ENCODE results near the gene STUB1. TPM values are rescaled to one million over a fixed set of nuclear protein-coding genes. Genes with fewer than 3 reads are reported as not detected.

STUB1 gene
- total RNA-seq, 2 experiments from 2014 or later = 57.1 to 61.7 TPM

DNA sequence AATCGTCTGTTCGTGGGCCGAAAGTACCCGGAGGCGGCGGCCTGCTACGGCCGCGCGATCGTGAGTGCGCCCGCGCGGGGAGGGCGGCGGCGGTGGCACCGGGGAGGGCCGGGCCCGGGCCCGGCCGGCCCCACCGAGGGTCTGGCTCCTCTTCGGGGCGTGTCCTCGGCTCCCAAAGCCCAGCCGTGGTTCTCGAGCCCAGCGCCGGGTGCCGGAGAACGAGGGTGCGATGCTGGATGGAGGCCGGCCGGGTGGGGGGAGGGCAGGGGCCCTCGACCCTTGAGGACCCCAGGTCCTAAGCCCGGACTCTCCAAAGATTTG lies 375 bp downstream of the STUB1 start:
- intact Hi-C loops (cut with micrococcal nuclease) = no loop called here
- CTCF ChIA-PET = interaction anchor here (1.0 to 1.7 kb wide), 4 partner anchors 13 to 105 kb away, joined by 3 to 6 read pairs (median 4); partner anchors contain the start of gene RHOT2

DNA sequence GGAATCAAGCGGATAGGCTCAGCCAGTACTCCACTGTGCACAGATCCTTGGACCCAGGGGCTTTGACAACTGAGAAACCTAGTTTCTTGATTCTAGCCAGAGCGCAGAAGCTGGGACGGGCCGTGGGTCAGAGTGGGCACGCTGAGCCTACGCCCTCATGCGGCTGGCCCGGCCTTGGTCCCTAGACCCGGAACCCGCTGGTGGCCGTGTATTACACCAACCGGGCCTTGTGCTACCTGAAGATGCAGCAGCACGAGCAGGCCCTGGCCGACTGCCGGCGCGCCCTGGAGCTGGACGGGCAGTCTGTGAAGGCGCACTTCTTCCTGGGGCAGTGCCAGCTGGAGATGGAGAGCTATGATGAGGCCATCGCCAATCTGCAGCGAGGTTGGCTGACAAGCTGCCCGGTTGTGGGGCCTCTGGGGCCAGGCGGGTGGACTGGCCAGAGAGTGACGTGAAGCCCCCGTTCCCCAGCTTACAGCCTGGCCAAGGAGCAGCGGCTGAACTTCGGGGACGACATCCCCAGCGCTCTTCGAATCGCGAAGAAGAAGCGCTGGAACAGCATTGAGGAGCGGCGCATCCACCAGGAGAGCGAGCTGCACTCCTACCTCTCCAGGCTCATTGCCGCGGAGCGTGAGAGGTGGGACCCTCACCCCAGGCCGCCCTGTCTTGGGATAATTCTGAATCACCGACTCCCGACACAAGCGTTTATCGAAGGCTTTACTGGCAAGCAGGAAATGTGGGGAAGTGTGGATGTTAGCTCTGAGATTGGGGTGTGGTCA lies 946 bp downstream of the STUB1 start:
- POLR2A ChIA-PET = interaction anchor here (0.6 to 2.7 kb wide), 13 partner anchors 8 to 624 kb away, joined by 3 to 16 read pairs (median 4); partner anchors contain the start of genes METTL26, RHOT2, WDR24 and WDR90
- intact Hi-C loops (cut with micrococcal nuclease) = no loop called here
- peak overlapping the region; percentile 34 for H3K27ac Mint-ChIP-seq
- CTCF ChIA-PET = interaction anchor here (1.0 to 1.7 kb wide), 5 partner anchors 13 to 105 kb away, joined by 3 to 7 read pairs (median 5); partner anchors contain the start of gene RHOT2
- ATAC-seq (no peak), DNase-seq (no peak)
- H3K36me3 Mint-ChIP-seq (ENCODE audit: low read depth) = peaks cover 23% of the 10 kb centered on the region
- H3K9me3 Mint-ChIP-seq = no peaks in the 10 kb centered on the region
- H3K4me1 Mint-ChIP-seq (ENCODE audit: low read depth) = peaks cover 45% of the 10 kb centered on the region
- peak overlapping the region; percentile 83 for H3K4me3 Mint-ChIP-seq
- peaks cover 3% of the 10 kb centered on the region for H3K27me3 Mint-ChIP-seq
- TF ChIP-seq, protein P1, sequence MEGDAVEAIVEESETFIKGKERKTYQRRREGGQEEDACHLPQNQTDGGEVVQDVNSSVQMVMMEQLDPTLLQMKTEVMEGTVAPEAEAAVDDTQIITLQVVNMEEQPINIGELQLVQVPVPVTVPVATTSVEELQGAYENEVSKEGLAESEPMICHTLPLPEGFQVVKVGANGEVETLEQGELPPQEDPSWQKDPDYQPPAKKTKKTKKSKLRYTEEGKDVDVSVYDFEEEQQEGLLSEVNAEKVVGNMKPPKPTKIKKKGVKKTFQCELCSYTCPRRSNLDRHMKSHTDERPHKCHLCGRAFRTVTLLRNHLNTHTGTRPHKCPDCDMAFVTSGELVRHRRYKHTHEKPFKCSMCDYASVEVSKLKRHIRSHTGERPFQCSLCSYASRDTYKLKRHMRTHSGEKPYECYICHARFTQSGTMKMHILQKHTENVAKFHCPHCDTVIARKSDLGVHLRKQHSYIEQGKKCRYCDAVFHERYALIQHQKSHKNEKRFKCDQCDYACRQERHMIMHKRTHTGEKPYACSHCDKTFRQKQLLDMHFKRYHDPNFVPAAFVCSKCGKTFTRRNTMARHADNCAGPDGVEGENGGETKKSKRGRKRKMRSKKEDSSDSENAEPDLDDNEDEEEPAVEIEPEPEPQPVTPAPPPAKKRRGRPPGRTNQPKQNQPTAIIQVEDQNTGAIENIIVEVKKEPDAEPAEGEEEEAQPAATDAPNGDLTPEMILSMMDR (IDR thresholded peaks at IDR 0.05) = no peak

More for the DNA sequence above, 375 bp downstream of the STUB1 start:
- no peak for ATAC-seq
- peak overlapping the region; percentile 83 for H3K4me3 Mint-ChIP-seq
- peaks cover 20% of the 10 kb centered on the region for H3K36me3 Mint-ChIP-seq (ENCODE audit: low read depth)
- H3K4me1 Mint-ChIP-seq (ENCODE audit: low read depth) = peaks cover 40% of the 10 kb centered on the region
- POLR2A ChIA-PET = interaction anchor here (0.6 to 2.7 kb wide), 9 partner anchors 9 to 625 kb away, joined by 3 to 16 read pairs (median 5); partner anchors contain the start of genes METTL26, RHOT2, WDR24 and WDR90
- peaks cover 3% of the 10 kb centered on the region for H3K27me3 Mint-ChIP-seq
- no peaks in the 10 kb centered on the region for H3K9me3 Mint-ChIP-seq
- DNase-seq = no peak
- TF ChIP-seq, protein P1 (IDR thresholded peaks at IDR 0.05) = no peak
- no peak overlapping the region for H3K27ac Mint-ChIP-seq

DNA sequence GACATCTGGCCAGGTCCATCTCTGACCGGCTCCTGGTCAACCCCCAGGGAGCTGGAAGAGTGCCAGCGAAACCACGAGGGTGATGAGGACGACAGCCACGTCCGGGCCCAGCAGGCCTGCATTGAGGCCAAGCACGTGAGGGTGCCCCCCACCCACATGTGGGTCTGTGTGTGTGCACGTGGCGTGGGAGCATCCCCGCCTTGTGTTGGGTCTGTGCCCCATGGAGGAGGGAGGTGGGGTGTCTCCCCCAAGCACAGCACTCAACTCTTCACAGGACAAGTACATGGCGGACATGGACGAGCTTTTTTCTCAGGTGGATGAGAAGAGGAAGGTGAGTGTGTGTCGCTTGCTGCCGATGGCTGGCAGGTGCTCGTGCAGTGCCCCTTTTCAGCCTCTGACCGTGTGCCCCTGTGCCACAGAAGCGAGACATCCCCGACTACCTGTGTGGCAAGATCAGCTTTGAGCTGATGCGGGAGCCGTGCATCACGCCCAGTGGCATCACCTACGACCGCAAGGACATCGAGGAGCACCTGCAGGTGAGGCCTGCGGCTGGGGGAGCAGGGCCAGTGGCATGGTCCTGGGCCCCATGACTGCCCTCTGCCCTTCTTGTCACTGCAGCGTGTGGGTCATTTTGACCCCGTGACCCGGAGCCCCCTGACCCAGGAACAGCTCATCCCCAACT lies 1.7 kb downstream of the STUB1 start:
- Mint-ChIP-seq H3K9me3 (no peaks in the 10 kb centered on the region), H3K27me3 (no peaks in the 10 kb centered on the region), H3K4me3 (peak overlapping the region; percentile 83), H3K36me3 (ENCODE audit: low read depth) (peaks cover 26% of the 10 kb centered on the region), H3K27ac (peak overlapping the region; percentile 38), H3K4me1 (ENCODE audit: low read depth) (peaks cover 47% of the 10 kb centered on the region)
- DNase-seq (no peak), ATAC-seq (no peak)
- TF ChIP-seq, protein P1 (IDR thresholded peaks at IDR 0.05) = no peak
- intact Hi-C loops (cut with micrococcal nuclease) = no loop called here
- ChIA-PET CTCF (interaction anchor here (1.0 to 1.7 kb wide), 4 partner anchors 14 to 104 kb away, joined by 3 to 7 read pairs (median 6); partner anchors contain the start of gene RHOT2), POLR2A (interaction anchor here (0.6 to 2.7 kb wide), 9 partner anchors 8 to 46 kb away, joined by 3 to 11 read pairs (median 4); partner anchors contain the start of genes METTL26, RHOT2 and WDR90)

DNA sequence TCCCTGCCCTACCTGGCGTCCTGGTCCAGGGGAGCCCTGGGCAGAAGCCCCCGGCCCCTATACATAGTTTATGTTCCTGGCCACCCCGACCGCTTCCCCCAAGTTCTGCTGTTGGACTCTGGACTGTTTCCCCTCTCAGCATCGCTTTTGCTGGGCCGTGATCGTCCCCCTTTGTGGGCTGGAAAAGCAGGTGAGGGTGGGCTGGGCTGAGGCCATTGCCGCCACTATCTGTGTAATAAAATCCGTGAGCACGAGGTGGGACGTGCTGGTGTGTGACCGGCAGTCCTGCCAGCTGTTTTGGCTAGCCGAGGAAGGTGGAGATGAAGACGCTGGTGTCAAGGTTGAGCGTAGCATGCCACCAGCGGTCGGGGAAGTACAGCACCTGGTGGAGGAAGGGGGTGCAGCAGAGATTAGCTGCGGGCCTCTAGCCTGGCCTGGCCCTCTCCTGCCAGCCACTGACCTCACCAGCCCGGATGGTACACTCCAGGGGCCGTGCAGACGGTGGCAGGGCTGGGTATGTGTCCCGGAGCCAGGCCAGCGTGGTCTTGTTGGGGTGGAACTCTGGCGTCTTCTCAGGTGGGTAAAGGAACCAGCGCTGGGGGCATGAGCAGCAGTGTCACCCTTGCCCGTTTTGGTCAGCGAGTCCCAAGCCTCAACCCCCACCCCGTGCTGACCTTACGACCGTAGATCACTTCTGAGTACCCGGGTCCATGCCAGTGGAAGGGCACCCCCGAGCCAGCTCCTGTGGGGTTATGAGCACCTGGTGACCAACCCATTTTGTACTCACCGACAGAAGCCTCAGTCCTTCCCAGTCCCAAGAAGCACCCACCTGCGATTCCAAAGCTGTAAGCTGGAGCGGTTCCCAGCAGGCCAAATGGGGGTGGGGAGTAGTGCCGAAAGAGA lies 2.5 kb downstream of the STUB1 start:
- H3K27me3 Mint-ChIP-seq = no peaks in the 10 kb centered on the region
- intact Hi-C loops (cut with micrococcal nuclease) = no loop called here
- peak overlapping the region; percentile 83 for H3K4me3 Mint-ChIP-seq
- POLR2A ChIA-PET = interaction anchor here (0.6 to 1.7 kb wide), 5 partner anchors 13 to 45 kb away, joined by 4 to 8 read pairs (median 4); partner anchors contain the start of gene RHOT2
- H3K27ac Mint-ChIP-seq = peak overlapping the region; percentile 68
- peaks cover 26% of the 10 kb centered on the region for H3K36me3 Mint-ChIP-seq (ENCODE audit: low read depth)
- no peaks in the 10 kb centered on the region for H3K9me3 Mint-ChIP-seq
- no peak for ATAC-seq
- CTCF ChIA-PET = interaction anchor here (1.5 to 1.7 kb wide), 2 partner anchors 29 to 35 kb away, joined by 6 to 7 read pairs; no protein-coding TSS in a partner anchor
- TF ChIP-seq, protein P1 (IDR thresholded peaks at IDR 0.05) = no peak
- H3K4me1 Mint-ChIP-seq (ENCODE audit: low read depth) = peaks cover 47% of the 10 kb centered on the region
- DNase-seq = no peak
